K562 (cell line): Measurements from ENCODE around the gene NUP62CL. TPM values are rescaled to one million over a fixed set of nuclear protein-coding genes. Genes with fewer than 3 reads are reported as not detected.

Source experiments
- ATAC-seq: fragments of 200-7000 bp; cut with Tn5 transposase; 3 replicates; pipeline ENCODE4 v1.9.1; 2020; ENCODE audit warnings: moderate library complexity
- BruUV-seq: library from RNA; stranded (reverse); fragments of 400-500 nt; replicated peaks from 2 replicates; lab custom pipeline; 2021; lab: Mats Ljungman, UMichigan
- CTCF ChIA-PET: fragments of 300-600 bp; formaldehyde crosslinking; extraction: SDS; loops from one replicate; lab custom pipeline; 2021; ENCODE audit warnings: low intra/inter-chr PET ratio; lab: Yijun Ruan, JAX
- POLR2A ChIA-PET: fragments of 300-600, 350-650 bp; sonication (Branson Sonifier 250); formaldehyde crosslinking; extraction: SDS; loops from one replicate; lab custom pipeline; 2021; ENCODE audit warnings: antibody characterized with exemption, inconsistent platforms; lab: Yijun Ruan, JAX
- DNase-seq, 4 experiments: peaks; one replicate each; pipeline versions ENCODE4 v3.0.0 to v3.0.0-alpha.2; 2011 to 2018; ENCODE audit warnings: low spot score in 3 of 4, mixed read lengths in 3 of 4; ENCODE audit errors: extremely low read depth in 1 of 4
- FAIRE-seq: peaks from 2 replicates; lab custom pipeline; 2011; peaks lifted over from hg19 to GRCh38; lab: Jason Lieb, UNC
- H2AFZ ChIP-seq: 2 replicates; pipeline ENCODE4 v1.6.0; 2011; ENCODE audit warnings: low read depth, low read length, control low read depth, inconsistent platforms
- H3K27ac ChIP-seq: fragments of 200-600 bp; 3 replicates; pipeline ENCODE4 v1.8.0; 2011; ENCODE audit warnings: low read depth, mild to moderate bottlenecking, control low read depth, inconsistent platforms, low read length, moderate library complexity, mixed read lengths; ENCODE audit errors: extremely low read depth
- H3K27me3 ChIP-seq, 2 experiments: fragments of 300-600 bp in 1 of 2; 2 replicates in 1 of 2; 3 replicates in 1 of 2; pipeline versions ENCODE4 v1.6.0 to v1.8.0; 2011; ENCODE audit warnings: inconsistent platforms in 2 of 2, low read length in 2 of 2, mild to moderate bottlenecking in 1 of 2, mixed read lengths in 1 of 2, moderate library complexity in 1 of 2; ENCODE audit not compliant: control insufficient read depth in 2 of 2, insufficient read depth in 2 of 2
- H3K36me3 ChIP-seq: fragments of 300-600 bp; 3 replicates; pipeline ENCODE4 v1.8.0; 2011; ENCODE audit warnings: mild to moderate bottlenecking, low read length, inconsistent platforms; ENCODE audit not compliant: control insufficient read depth, insufficient read depth
- H3K4me1 ChIP-seq, 2 experiments: fragments of 200-600 bp in 1 of 2; replicated peaks in 1 of 2; 2 replicates in 1 of 2; 3 replicates in 1 of 2; pipeline versions ENCODE4 v1.5.1 to v1.8.0; 2011; ENCODE audit warnings: inconsistent platforms in 2 of 2, low read length in 2 of 2, mild to moderate bottlenecking in 1 of 2, mixed read lengths in 1 of 2, moderate library complexity in 1 of 2; ENCODE audit not compliant: control insufficient read depth in 2 of 2, insufficient read depth in 2 of 2
- H3K4me2 ChIP-seq: 2 replicates; pipeline ENCODE4 v1.6.1; 2011; ENCODE audit warnings: low read length, control low read depth, inconsistent platforms, mixed read lengths; ENCODE audit not compliant: insufficient read depth
- H3K4me3 ChIP-seq: fragments of 200-600 bp; sonication (generic), shearing (Covaris generic); 2 replicates; pipeline ENCODE4 v1.5.1; 2016; ENCODE audit warnings: control low read depth, inconsistent platforms
- H3K79me2 ChIP-seq: fragments of 200-600 bp; 3 replicates; pipeline ENCODE4 v1.8.0; 2011; ENCODE audit warnings: low read length, inconsistent platforms; ENCODE audit not compliant: control insufficient read depth, insufficient read depth
- H3K9ac ChIP-seq, 2 experiments: 2 replicates each; pipeline versions ENCODE4 v1.6.0 to v1.6.1; 2011; ENCODE audit warnings: low read depth in 2 of 2, low read length in 2 of 2, control low read depth in 1 of 2, inconsistent platforms in 1 of 2, mild to moderate bottlenecking in 1 of 2, mixed read lengths in 1 of 2; ENCODE audit not compliant: insufficient read depth in 1 of 2
- H3K9me1 ChIP-seq: one replicate; pipeline ENCODE4 v1.6.0; 2011; ENCODE audit warnings: inconsistent platforms, mild to moderate bottlenecking, low read length, moderate library complexity; ENCODE audit not compliant: control insufficient read depth, insufficient read depth
- H3K9me3 ChIP-seq: replicated peaks from 2 replicates; pipeline ENCODE4 v1.5.1; 2011; ENCODE audit warnings: low read depth, low read length, inconsistent platforms; ENCODE audit not compliant: control insufficient read depth, insufficient read depth
- H4K20me1 ChIP-seq: replicated peaks from 2 replicates; pipeline ENCODE4 v1.6.1; 2011; ENCODE audit warnings: low read length, inconsistent platforms, mixed read lengths; ENCODE audit not compliant: control insufficient read depth, insufficient read depth
- CAMTA2 ChIP-seq: fragments of 250-450 bp; sonication (Bioruptor Pico); conservative IDR thresholded peaks from 2 replicates; pipeline ENCODE4 v1.5.1; 2022
- GABPB2 ChIP-seq: fragments of 250-450 bp; sonication (Bioruptor Pico); conservative IDR thresholded peaks from 2 replicates; pipeline ENCODE4 v1.5.1; 2021; ENCODE audit warnings: mild to moderate bottlenecking
- GTF2B ChIP-seq: IDR thresholded peaks from 2 replicates; pipeline ENCODE4 v1.6.1; 2011; ENCODE audit not compliant: insufficient read length; ENCODE audit errors: extremely low read depth
- MCM3 ChIP-seq: fragments of 450-650 bp; IDR thresholded peaks from 2 replicates; pipeline ENCODE4 v1.6.1; 2016
- MIER1 ChIP-seq: fragments of 450-650 bp; IDR thresholded peaks from 2 replicates; pipeline ENCODE4 v1.6.1; 2016; ENCODE audit warnings: antibody characterized with exemption, mild to moderate bottlenecking, low read depth
- MLLT1 ChIP-seq, 2 experiments: fragments of 450-650 bp; IDR thresholded peaks; 2 replicates each; pipeline ENCODE4 v1.6.1; 2016
- OTX1 ChIP-seq: fragments of 450-650 bp; formaldehyde crosslinking; IDR thresholded peaks from 2 replicates; pipeline ENCODE4 v1.4.0; 2022; ENCODE audit warnings: mild to moderate bottlenecking
- PHF8 ChIP-seq: fragments of 200-600 bp; sonication (generic); IDR thresholded peaks from 2 replicates; pipeline ENCODE4 v1.6.1; 2012; ENCODE audit warnings: mixed run types, mild to moderate bottlenecking, inconsistent platforms, low read length, moderate library complexity, borderline replicate concordance
- SNRNP70 ChIP-seq: fragments of 200-400 bp; formaldehyde crosslinking; optimal IDR thresholded peaks from 2 replicates; pipeline ENCODE3; 2017; ENCODE audit warnings: low read depth, low read length
- STAG1 ChIP-seq: sonication (generic); formaldehyde crosslinking; IDR thresholded peaks from 2 replicates; pipeline ENCODE4 v1.5.0; 2020; ENCODE audit warnings: missing genetic modification reagents, borderline replicate concordance
- ZNF24 ChIP-seq: fragments of 450-650 bp; IDR thresholded peaks from 2 replicates; pipeline ENCODE4 v1.6.1; 2016
- in situ Hi-C: fragments of 300-500 bp; cut with MboI; formaldehyde crosslinking; loops from 4 replicates; pipeline ENCODE4 v1.15.0; 2018; ENCODE audit warnings: inconsistent platforms, mixed read lengths
- intact Hi-C: fragments of 100-400 bp; cut with micrococcal nuclease; formaldehyde crosslinking; loops from 2 replicates; pipeline ENCODE4 v1.14.2; 2022
- polyA plus RNA-seq, 8 experiments: library from polyadenylated mRNA; depleted of rRNA in 4 of 8; stranded (reverse) in 5 of 8; unstranded in 3 of 8; fragments of >200 nt; fragmentation: Nextera tagmentation in 2 of 8; fragmentation: Illumina TruSeq in 1 of 8; extraction: Ambion mirVana in 2 of 8; extraction: Trizol in 1 of 8; gene quantifications; 2 replicates each; pipeline versions ENCODE4 v1.2.1 to v1.2.3, GENCODE V29; 2011 to 2014; ENCODE audit warnings: inconsistent platforms in 1 of 8, missing spikeins in 1 of 8
- total RNA-seq, 7 experiments: library from RNA; depleted of rRNA in 6 of 7; stranded (reverse); fragments of >200 nt in 6 of 7; fragmentation: Illumina TruSeq in 2 of 7; extraction: Trizol in 2 of 7; gene quantifications; 2 replicates each; pipeline versions ENCODE4 v1.2.1 to v1.2.3, GENCODE V29; 2011 to 2021; ENCODE audit warnings: low replicate concordance in 1 of 7

Gene NUP62CL
- total and polyA plus RNA-seq, 9 of the 15 experiments (the other 6 are each of a cell fraction or from before 2014, with no cell fraction given): 29.7 to 101 (median 42.7) TPM

GRCh38 chrX:107146670-107147069 lies 59.6 kb downstream of the NUP62CL start:
- FAIRE-seq (no peak), DNase-seq (no peak), ATAC-seq (no peak)
- H3K27ac ChIP-seq: no peak overlapping the region
- intact Hi-C loops: no loop called here
- ChIA-PET CTCF (no interaction called here), POLR2A (no interaction called here)
- no peaks in the 10 kb centered on the region for H3K9me1 ChIP-seq
- TF ChIP-seq MIER1: no peak
- TF ChIP-seq ZNF24: no peak
- no peak for TF ChIP-seq SNRNP70
- TF ChIP-seq OTX1 (CRISPR knock-in tag): no peak
- TF ChIP-seq MCM3: no peak
- no peak for TF ChIP-seq CAMTA2 (CRISPR knock-in tag)
- TF ChIP-seq PHF8: no peak
- no peak for TF ChIP-seq GABPB2 (CRISPR knock-in tag)
- no peak for TF ChIP-seq GTF2B
- TF ChIP-seq MLLT1 (IDR thresholded peaks at IDR 0.05): no peak
- no peak for TF ChIP-seq STAG1 (CRISPR knock-in tag)
- BruUV-seq: no TSS peak
- H3K27me3 ChIP-seq: no peaks in the 10 kb centered on the region
- no peaks in the 10 kb centered on the region for H3K9me3 ChIP-seq
- H3K79me2 ChIP-seq: no peaks in the 10 kb centered on the region; the same call in 2 of the 3 replicates
- no peak overlapping the region for H3K4me3 ChIP-seq
- in situ Hi-C loops: no loop called here
- no peak overlapping the region for H3K9ac ChIP-seq
- no peak overlapping the region for H2AFZ ChIP-seq
- peaks cover 68% of the 10 kb centered on the region for H3K36me3 ChIP-seq
- peaks cover 0 to 7% of the 10 kb centered on the region in 2 experiments; a peak in 2 of 5 replicates for H3K4me1 ChIP-seq
- H4K20me1 ChIP-seq: no peaks in the 10 kb centered on the region
- H3K4me2 ChIP-seq: no peak overlapping the region
